GM06990 (cell line): ENCODE measurements around the gene AKT3.

Experiments used
- DNase-seq: peaks from one replicate; pipeline ENCODE4 v3.0.0-alpha.2; 2011; ENCODE audit not compliant: insufficient read length; ENCODE audit errors: extremely low read depth
- H3K27me3 ChIP-seq: replicated peaks from 2 replicates; pipeline ENCODE4 v1.6.0; 2011; ENCODE audit warnings: low read length; ENCODE audit not compliant: control insufficient read depth, insufficient read depth
- H3K36me3 ChIP-seq: 2 replicates; pipeline ENCODE4 v1.5.1; 2011; ENCODE audit warnings: low read length; ENCODE audit not compliant: control insufficient read depth, insufficient read depth
- H3K4me3 ChIP-seq: replicated peaks from 2 replicates; pipeline ENCODE4 v1.5.1; 2011; ENCODE audit warnings: low read depth, mild to moderate bottlenecking, control low read depth, low read length
- TF ChIP-seq, protein P1 (sequence below): IDR thresholded peaks from 2 replicates; pipeline ENCODE4 v1.5.1; 2011; ENCODE audit warnings: low read length, control low read depth, mild to moderate bottlenecking, inconsistent platforms; ENCODE audit not compliant: insufficient read depth, poor library complexity, severe bottlenecking

The AKT3 gene

DNA sequence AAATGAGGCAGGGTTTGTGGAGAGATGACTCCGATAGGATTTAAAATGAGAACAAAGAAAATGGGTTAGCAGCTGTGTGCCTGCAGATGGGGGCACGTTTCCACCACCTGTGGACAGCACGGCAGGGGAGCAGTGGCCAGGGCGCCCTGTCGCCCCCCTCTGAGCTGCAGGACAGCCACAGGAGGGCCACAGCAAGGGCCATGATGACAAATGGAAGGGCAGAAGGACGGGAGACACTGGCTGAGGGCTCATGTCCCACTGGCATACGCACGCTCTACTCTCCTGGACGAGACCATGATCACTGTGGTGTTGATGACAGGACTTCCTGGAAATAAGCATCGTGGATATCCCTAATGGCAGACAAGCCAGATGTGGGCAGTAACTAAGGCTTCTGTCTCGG, 353.2 kb downstream of the AKT3 start:
- TF ChIP-seq, protein P1, sequence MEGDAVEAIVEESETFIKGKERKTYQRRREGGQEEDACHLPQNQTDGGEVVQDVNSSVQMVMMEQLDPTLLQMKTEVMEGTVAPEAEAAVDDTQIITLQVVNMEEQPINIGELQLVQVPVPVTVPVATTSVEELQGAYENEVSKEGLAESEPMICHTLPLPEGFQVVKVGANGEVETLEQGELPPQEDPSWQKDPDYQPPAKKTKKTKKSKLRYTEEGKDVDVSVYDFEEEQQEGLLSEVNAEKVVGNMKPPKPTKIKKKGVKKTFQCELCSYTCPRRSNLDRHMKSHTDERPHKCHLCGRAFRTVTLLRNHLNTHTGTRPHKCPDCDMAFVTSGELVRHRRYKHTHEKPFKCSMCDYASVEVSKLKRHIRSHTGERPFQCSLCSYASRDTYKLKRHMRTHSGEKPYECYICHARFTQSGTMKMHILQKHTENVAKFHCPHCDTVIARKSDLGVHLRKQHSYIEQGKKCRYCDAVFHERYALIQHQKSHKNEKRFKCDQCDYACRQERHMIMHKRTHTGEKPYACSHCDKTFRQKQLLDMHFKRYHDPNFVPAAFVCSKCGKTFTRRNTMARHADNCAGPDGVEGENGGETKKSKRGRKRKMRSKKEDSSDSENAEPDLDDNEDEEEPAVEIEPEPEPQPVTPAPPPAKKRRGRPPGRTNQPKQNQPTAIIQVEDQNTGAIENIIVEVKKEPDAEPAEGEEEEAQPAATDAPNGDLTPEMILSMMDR, result no peak
- H3K27me3 ChIP-seq, result no peaks in the 10 kb centered on the region
- H3K36me3 ChIP-seq, result no peaks in the 10 kb centered on the region; the same call in 1 of the 2 replicates
- DNase-seq, result no peak
- no peak overlapping the region for H3K4me3 ChIP-seq

DNA sequence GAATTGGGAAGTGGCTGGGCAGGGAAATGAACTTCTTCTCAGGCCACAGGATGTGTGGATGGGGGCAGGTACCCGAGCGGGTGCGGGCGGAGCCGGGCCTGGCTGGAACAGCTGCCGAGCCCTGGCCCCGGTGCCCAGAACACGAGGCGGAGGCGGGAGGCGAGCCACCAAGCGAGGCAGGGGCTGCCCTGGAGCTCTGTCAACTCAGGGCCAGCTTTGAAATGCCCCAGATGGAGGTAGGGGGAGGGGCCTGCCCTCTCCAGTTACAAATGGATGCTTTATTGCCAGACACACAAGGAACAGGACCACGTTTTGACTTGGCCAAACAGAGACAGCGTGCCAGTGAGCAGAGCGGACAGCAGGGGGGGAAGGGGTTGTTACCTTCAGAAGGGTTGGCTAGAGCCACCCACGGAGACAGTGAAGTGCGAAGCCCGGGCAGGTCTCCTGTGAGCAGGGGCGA, 353.8 kb downstream of the AKT3 start:
- DNase-seq, result no peak
- H3K4me3 ChIP-seq, result no peak overlapping the region
- H3K36me3 ChIP-seq, result no peaks in the 10 kb centered on the region; the same call in 1 of the 2 replicates
- no peaks in the 10 kb centered on the region for H3K27me3 ChIP-seq
- TF ChIP-seq, protein P1, result no peak

DNA sequence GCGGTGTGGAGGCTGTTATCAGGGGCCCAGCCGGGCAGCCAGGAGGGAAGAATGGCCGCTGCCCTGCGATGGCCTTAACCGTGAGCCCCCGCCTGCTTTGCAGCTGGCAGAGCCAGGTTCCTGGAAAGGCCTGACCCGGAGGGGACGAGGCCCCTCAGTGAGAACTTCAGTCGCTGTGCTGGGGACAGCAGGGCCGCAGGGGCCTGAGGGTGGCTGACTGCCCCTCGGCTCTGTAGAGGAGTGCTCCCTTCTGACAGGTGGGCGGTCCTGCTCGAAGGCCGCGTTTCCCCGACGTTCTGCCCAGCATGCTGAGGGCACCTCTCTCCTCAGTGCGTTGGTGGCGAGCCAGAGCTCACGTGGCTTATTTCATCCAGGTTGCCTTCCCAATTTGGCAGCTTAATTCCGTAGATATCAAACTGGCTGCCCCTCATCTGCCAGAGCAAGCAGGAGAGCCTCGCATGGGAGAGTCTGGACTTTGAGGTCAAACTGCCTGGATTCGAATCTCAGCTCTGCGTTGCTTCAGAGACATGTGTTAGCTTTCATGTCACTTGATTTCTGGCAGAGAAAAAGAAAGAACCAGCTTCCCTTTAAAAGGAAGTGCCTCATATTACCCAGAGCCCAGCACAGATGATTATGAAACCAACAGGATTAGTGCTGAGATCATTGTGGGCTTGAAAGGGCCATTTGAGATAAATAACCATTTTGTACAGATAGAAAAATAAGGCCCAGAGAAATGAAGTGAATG, 354.4 kb downstream of the AKT3 start:
- no peaks in the 10 kb centered on the region for H3K27me3 ChIP-seq
- H3K4me3 ChIP-seq, result no peak overlapping the region
- no peaks in the 10 kb centered on the region; the same call in 1 of the 2 replicates for H3K36me3 ChIP-seq
- DNase-seq, result no peak
- TF ChIP-seq, protein P1, result no peak

DNA sequence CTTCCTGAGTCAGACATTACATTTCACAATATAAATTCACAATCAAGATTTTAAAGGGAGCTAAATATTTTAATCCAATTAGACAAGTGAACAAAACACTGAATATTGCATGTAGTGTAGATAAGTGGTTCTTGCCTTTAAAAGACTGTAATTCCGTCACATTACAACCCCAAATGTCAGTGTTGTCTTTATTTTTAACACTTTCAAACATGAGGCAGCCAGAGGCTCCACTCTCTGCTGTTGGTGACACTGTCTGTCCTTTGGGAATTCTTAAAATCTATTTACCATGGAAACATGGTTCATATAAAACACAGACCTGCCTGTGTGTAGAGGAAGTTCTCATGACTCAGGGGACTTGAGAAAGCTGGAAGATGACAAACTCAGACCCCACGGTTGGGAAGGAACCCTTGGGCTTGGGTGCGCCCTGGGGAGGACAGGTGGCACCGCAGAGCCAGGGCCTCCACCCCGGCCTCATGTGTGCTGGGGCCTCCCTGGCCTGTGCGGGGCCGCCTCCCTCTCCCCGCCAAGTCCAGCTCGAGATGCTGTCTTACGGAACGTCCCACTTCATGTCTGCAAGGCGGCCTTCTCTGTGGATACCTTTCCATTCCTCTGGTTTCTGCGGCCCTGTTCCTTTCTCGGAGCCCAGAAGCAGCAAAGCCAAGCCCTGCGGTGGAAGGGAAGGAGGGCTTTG, 355.2 kb downstream of the AKT3 start:
- DNase-seq, result no peak
- H3K36me3 ChIP-seq, result no peaks in the 10 kb centered on the region; the same call in 1 of the 2 replicates
- TF ChIP-seq, protein P1, result no peak
- H3K4me3 ChIP-seq, result no peak overlapping the region
- H3K27me3 ChIP-seq, result no peaks in the 10 kb centered on the region

DNA sequence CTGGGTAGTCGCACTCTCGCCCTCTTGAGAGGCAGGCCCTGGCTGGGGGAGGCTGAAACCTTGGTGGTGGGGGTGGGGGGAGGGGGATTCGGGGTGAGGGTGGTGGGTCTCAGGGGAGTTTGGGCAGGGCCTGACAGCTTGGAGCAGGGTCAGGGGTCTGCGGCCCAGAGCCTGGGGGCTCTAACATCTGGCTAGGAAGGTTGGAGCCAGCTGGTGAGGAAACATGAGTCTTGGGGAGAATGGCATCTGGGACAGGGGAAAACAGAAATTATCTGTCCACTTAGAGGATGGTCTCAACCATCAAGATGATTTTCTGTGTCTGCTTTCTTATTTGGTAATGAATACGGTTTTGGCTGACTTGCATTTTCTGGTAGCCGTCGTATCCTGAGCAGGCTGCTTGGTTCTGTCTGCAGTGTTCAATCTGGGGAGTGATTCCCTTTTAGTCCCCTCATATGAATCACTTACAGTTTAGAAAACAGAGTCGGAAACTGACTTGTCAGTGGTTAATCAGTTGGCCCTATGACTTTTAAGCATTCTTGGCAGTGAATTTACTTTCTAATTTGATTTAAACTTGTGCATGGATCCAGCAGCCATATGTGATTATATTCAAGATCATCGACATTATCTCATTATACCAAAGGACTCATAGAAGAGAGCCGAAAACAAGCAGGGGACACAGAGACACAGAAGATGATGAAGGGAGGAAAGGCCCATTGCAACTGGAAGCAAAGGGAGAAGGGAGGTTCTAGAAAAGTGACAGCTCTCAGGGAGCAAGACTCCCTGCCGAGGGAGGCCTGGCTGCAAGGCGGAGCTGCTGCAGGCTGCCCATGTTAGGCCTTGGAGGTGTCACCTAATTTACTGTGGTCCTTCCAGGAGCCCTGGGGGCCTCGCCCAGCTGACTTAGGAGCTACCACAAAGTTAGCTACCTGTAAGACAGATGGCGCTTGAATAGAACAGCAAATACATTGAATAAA, 356.6 kb downstream of the AKT3 start:
- H3K4me3 ChIP-seq, result no peak overlapping the region
- TF ChIP-seq, protein P1, result no peak
- H3K27me3 ChIP-seq, result no peaks in the 10 kb centered on the region
- no peaks in the 10 kb centered on the region; the same call in 1 of the 2 replicates for H3K36me3 ChIP-seq
- DNase-seq, result no peak
